Progenitor cell of endocrine pancreas (in vitro differentiated cells): ENCODE measurements around the gene CLCN4. TPM values are rescaled to one million over a fixed set of nuclear protein-coding genes. Genes with fewer than 3 reads are reported as not detected.

ENCODE experiments used
- DNase-seq: peaks from one replicate; pipeline ENCODE4 v3.0.0; 2021; ENCODE audit warnings: low spot score; ENCODE audit not compliant: unreplicated experiment
- H3K27ac Mint-ChIP-seq: 2 replicates; pipeline ENCODE4 v1.8.0; 2021; ENCODE audit warnings: mild to moderate bottlenecking, moderate library complexity, mixed read lengths
- H3K27me3 Mint-ChIP-seq: 2 replicates; pipeline ENCODE4 v1.8.0; 2021; ENCODE audit warnings: mixed read lengths
- H3K36me3 Mint-ChIP-seq: 2 replicates; pipeline ENCODE4 v1.8.0; 2022; ENCODE audit warnings: mixed read lengths; ENCODE audit not compliant: insufficient read depth
- H3K4me1 Mint-ChIP-seq: 2 replicates; pipeline ENCODE4 v1.8.0; 2021; ENCODE audit warnings: low read depth, mixed read lengths
- H3K4me3 Mint-ChIP-seq: 2 replicates; pipeline ENCODE4 v1.8.0; 2021; ENCODE audit warnings: low read depth, mild to moderate bottlenecking, moderate library complexity, mixed read lengths
- H3K9me3 Mint-ChIP-seq: 2 replicates; pipeline ENCODE4 v1.8.0; 2021; ENCODE audit warnings: low read depth, mixed read lengths
- long read RNA-seq: library from polyadenylated mRNA; unstranded; transcript quantifications from one replicate; pipeline ENCODE4 v2.0.0, GENCODE V29; 2020
- total RNA-seq: library from RNA; stranded (reverse); gene quantifications from 2 replicates; pipeline ENCODE4 v1.2.1, GENCODE V29; 2021
- TF ChIP-seq, protein P1 (sequence below): fragments of 200-600 bp; sonication (generic); IDR thresholded peaks from one replicate; pipeline ENCODE4 v1.5.0; 2021; ENCODE audit warnings: antibody characterized with exemption, mild to moderate bottlenecking; ENCODE audit not compliant: unreplicated experiment

Gene CLCN4
- 14.1 and 15.2 TPM in 2 replicates for total RNA-seq
- long read RNA-seq, full-length matches to known transcripts: 2 of 89 reads
- long read RNA-seq, partial matches to known transcripts: 80 of 89 reads
- long read RNA-seq, other reads (novel, unspliced or antisense): 7 of 89 reads

DNA sequence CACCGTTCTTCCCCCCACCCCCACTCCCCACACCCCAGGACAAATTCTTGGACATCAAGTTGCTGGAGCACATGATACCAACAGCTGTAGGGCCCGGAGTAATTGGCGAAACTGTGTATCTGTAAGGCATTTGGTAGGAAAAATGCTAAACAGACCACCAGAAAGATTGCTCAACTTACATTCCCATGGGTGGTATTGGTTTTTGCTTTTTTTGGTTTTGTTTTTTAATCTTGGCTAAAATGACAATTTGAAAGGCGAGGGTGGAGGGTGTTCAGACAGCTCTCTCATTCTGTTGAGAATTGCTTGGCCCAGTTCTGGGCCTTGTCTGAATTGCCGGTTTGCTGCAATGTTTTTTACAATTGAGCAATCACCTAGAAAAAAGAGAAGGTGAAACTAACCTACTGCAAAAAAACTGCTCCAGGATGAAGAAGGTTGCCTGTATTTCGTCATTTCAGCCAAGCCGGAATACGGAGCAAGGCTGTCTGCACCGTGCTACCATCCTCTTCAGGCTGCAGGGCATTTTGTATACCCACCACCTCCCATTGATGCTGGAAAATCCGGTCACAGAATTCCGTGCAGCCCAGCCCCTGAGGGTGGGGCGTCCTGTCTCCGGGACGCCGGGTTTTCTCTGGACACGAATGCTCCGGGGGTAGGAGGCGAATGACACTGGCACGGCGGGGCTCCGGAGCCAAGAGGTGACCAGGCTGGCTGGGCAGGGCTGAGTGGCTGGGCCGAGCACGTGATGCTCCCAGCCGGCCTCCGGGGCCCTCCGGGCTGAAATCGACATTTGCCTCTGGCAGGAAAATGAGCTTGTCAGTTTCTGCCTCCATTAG lies at the start of gene CLCN4:
CLCN4 (plus strand) TSS at position 777 of the 833 bp plus-strand sequence. CDS start 28,058 bp downstream, outside the sequence.
- peak within 1 kb of the TSS; percentile 93 for H3K27ac Mint-ChIP-seq
- H3K9me3 Mint-ChIP-seq: peaks cover 7% of the 10 kb centered on the region
- TF ChIP-seq, protein P1, sequence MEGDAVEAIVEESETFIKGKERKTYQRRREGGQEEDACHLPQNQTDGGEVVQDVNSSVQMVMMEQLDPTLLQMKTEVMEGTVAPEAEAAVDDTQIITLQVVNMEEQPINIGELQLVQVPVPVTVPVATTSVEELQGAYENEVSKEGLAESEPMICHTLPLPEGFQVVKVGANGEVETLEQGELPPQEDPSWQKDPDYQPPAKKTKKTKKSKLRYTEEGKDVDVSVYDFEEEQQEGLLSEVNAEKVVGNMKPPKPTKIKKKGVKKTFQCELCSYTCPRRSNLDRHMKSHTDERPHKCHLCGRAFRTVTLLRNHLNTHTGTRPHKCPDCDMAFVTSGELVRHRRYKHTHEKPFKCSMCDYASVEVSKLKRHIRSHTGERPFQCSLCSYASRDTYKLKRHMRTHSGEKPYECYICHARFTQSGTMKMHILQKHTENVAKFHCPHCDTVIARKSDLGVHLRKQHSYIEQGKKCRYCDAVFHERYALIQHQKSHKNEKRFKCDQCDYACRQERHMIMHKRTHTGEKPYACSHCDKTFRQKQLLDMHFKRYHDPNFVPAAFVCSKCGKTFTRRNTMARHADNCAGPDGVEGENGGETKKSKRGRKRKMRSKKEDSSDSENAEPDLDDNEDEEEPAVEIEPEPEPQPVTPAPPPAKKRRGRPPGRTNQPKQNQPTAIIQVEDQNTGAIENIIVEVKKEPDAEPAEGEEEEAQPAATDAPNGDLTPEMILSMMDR: no peak
- H3K27me3 Mint-ChIP-seq: peaks cover 3% of the 10 kb centered on the region
- no peaks in the 10 kb centered on the region for H3K36me3 Mint-ChIP-seq
- DNase-seq: peak; percentile 34
- H3K4me1 Mint-ChIP-seq: peaks cover 17% of the 10 kb centered on the region
- H3K4me3 Mint-ChIP-seq: peak within 1 kb of the TSS; percentile 62

DNA sequence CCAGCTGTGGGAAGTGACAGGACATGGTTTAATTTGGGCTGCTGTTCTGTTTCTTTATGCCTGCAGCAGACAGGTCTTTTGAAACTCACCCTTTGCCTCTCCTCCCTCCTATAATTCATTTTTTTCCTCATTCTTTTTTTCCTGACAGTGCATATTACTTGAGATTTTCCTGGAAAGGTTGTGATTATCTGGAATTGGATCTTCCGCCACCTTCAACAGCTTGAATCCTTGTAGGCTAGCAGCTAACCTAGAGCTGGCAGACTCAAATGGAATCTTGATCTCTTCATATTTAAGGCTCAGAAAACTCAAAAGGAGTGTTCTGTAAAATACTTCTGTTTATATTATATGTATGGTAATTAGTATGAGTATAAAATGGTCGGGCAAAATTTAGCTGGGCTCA lies 49.3 kb upstream of the CLCN4 start:
- Mint-ChIP-seq H3K4me3 (no peak overlapping the region), H3K4me1 (no peaks in the 10 kb centered on the region), H3K27me3 (no peaks in the 10 kb centered on the region), H3K27ac (no peak overlapping the region), H3K9me3 (peaks cover under 1% of the 10 kb centered on the region), H3K36me3 (peaks cover 4% of the 10 kb centered on the region)
- DNase-seq: no peak
- TF ChIP-seq, protein P1: no peak

DNA sequence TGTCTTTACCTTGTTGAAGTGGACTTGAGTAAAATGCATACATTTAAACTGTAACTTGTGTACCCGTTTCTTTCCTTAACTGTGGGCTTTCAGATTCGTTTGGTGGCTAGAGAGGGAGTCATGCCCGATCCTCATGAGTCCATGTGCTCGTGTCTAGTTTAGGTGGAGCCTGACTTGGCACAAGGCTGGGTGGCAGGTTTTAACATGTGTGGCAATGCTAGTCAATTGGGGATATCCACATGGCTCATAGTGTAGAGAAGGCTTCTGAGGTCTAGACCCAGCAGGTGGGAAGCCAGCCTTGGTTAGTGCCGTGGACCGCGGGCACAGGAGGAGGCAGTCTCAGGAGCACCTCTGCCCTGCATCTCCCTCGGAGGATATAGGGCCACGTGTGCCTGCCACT lies 48.5 kb upstream of the CLCN4 start:
- no peaks in the 10 kb centered on the region for H3K27me3 Mint-ChIP-seq
- H3K36me3 Mint-ChIP-seq: peaks cover 4% of the 10 kb centered on the region
- no peak overlapping the region for H3K4me3 Mint-ChIP-seq
- no peak for DNase-seq
- TF ChIP-seq, protein P1: no peak
- H3K9me3 Mint-ChIP-seq: peaks cover 3% of the 10 kb centered on the region
- H3K4me1 Mint-ChIP-seq: no peaks in the 10 kb centered on the region
- H3K27ac Mint-ChIP-seq: no peak overlapping the region

DNA sequence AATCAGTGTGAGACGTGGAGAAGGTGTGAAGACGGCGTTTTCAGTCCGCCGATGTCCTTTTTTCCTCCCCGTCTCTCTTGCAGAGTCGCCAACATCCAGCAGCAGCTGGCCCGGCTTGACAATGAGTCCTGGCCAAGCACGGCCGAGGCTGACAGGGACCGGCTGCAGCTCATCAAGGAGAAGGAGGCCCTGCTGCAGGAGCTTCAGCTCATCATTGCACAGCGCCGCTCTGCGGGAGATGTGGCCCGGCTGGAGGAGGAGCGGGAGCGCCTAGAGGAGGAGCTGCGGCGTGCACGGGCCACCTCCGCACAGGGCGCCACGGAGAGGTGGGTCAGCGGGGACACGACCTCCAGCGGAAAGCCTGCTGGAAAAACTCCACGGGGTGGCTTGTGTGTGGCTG lies 47.1 kb upstream of the CLCN4 start:
- H3K4me1 Mint-ChIP-seq: no peaks in the 10 kb centered on the region
- peaks cover 4% of the 10 kb centered on the region for H3K36me3 Mint-ChIP-seq
- peaks cover 3% of the 10 kb centered on the region for H3K9me3 Mint-ChIP-seq
- no peak overlapping the region for H3K27ac Mint-ChIP-seq
- TF ChIP-seq, protein P1: no peak
- no peaks in the 10 kb centered on the region for H3K27me3 Mint-ChIP-seq
- DNase-seq: no peak
- H3K4me3 Mint-ChIP-seq: no peak overlapping the region

DNA sequence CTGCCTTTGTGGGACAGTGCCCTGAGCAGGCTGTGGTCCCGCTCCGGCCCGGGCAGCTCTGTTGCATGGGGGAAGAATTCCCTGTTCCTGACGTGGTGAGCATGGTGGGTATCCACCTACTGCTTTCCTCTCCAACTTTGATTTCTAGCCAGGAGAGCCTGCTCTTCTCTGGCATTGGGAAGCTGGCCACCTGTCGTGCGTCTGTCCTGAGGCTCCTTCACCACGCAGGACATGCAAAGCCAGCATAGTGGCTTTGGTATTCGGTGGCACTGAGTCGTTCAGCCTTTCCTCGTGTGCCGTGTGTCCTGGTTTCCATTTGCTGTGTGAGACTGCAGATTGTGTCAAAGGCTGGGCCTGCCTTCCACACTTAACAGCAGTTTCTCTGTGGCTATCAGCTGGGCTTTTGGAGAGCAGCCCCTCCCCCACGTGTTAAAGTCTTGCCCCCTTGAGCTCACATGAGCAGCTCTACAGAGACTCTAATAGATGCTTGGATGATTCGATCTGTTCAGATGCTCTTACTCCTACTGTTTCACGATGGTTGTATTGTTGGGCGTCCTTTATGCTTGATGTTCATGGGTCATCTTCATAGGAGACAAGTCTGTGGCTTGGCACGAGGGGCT lies 46.3 kb upstream of the CLCN4 start:
- Mint-ChIP-seq H3K4me3 (no peak overlapping the region), H3K36me3 (peaks cover 4% of the 10 kb centered on the region), H3K27me3 (no peaks in the 10 kb centered on the region), H3K27ac (no peak overlapping the region), H3K9me3 (peaks cover 3% of the 10 kb centered on the region), H3K4me1 (no peaks in the 10 kb centered on the region)
- DNase-seq: no peak
- TF ChIP-seq, protein P1: no peak
